ENCODE data around the gene ZSWIM6. TPM values are rescaled to one million over a fixed set of nuclear protein-coding genes. Genes with fewer than 3 reads are reported as not detected.

The ZSWIM6 gene
- total RNA-seq, 2 experiments from 2014 or later, result 0.06 to 0.17 TPM

GRCh38 chr5:61385627-61386026 lies 53.6 kb downstream of the ZSWIM6 start:
- ChIA-PET POLR2A (interaction anchor here (0.7 kb wide), 1 partner anchor 215 kb away, joined by 3 read pairs; no protein-coding TSS in a partner anchor), CTCF (ENCODE audit: unreplicated experiment) (no interaction called here)
- H3K4me1 ChIP-seq (ENCODE audit: insufficient read depth, low read length, poor library complexity, severe bottlenecking), result no peaks in the 10 kb centered on the region
- H3K4me3 ChIP-seq (ENCODE audit: low read depth, low read length, poor library complexity, severe bottlenecking), result no peak overlapping the region
- no peak for TF ChIP-seq CTCF (conservative IDR thresholded peaks at IDR 0.05; ENCODE audit: low read length)
- TF ChIP-seq EZH2phosphoT487 (IDR thresholded peaks at IDR 0.05; ENCODE audit: borderline replicate concordance, low read depth, low read length), result no peak
- no peak overlapping the region for H2AFZ ChIP-seq (ENCODE audit: low read length)
- H3K79me2 ChIP-seq (ENCODE audit: insufficient read depth, low read depth, low read length), result no peaks in the 10 kb centered on the region
- DNase-seq (ENCODE audit: low spot score), result no peak
- no peaks in the 10 kb centered on the region for H3K9me2 ChIP-seq (ENCODE audit: insufficient read depth, low read length)
- no peaks in the 10 kb centered on the region for H4K20me1 ChIP-seq (ENCODE audit: insufficient read depth, low read length)
- no peak overlapping the region for H3K27ac ChIP-seq (ENCODE audit: low read depth, low read length, poor library complexity, severe bottlenecking)
- no TSS peak for BruUV-seq (replicated peaks)
- H3K36me3 ChIP-seq (ENCODE audit: insufficient read depth, low read length), result no peaks in the 10 kb centered on the region
- no peak overlapping the region for H3K4me2 ChIP-seq (ENCODE audit: low read length)
- no peaks in the 10 kb centered on the region for H3K9me3 ChIP-seq (ENCODE audit: low read length)
- intact Hi-C loops (cut with micrococcal nuclease; ENCODE audit: unreplicated experiment), result no loop called here

DNA sequence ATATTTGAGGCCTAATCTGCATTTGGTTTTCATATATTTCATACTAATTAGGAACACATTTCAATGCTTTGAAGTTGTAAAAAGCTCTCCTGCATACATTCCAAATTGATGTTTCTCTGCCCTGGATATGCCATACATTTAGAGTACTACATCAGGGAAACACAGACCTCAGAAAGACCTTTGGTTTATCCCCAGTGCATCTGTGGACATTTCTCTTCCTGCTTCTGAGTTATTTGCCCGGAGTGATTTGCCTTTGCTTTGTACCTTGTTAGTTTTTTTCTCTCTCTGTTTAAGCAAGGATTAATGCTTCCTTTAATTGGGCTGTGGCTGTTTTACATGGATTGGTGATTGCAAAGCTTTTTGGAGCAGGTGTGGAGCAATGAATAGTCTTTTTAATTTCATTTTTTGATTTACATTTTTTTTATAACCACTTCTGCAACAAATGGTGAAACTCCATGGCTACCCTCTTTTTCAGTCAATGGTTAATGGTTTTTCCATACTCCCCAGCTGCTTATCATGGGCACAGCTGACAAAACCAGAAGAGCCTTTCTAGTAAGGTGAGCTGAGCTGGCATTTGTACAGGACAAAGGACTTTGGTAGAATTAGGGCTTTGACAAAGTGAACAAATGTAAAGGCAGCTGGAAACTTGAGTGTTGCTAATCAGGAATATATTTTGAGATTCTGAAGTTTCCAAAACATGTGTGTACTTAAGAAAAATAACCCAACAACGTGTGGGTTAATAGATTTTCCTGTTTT lies 54.2 kb downstream of the ZSWIM6 start:
- intact Hi-C loops (cut with micrococcal nuclease; ENCODE audit: unreplicated experiment), result no loop called here
- ChIA-PET POLR2A (interaction anchor here (0.7 to 1.2 kb wide), 2 partner anchors 50 to 214 kb away, joined by 3 read pairs; no protein-coding TSS in a partner anchor), CTCF (ENCODE audit: unreplicated experiment) (no interaction called here)
- no peaks in the 10 kb centered on the region for H3K4me1 ChIP-seq (ENCODE audit: insufficient read depth, low read length, poor library complexity, severe bottlenecking)
- no peaks in the 10 kb centered on the region for H3K9me3 ChIP-seq (ENCODE audit: low read length)
- H2AFZ ChIP-seq (ENCODE audit: low read length), result no peak overlapping the region
- no peaks in the 10 kb centered on the region for H3K36me3 ChIP-seq (ENCODE audit: insufficient read depth, low read length)
- H4K20me1 ChIP-seq (ENCODE audit: insufficient read depth, low read length), result no peaks in the 10 kb centered on the region
- no peaks in the 10 kb centered on the region for H3K9me2 ChIP-seq (ENCODE audit: insufficient read depth, low read length)
- DNase-seq (ENCODE audit: low spot score), result no peak
- BruUV-seq (replicated peaks), result no TSS peak
- no peaks in the 10 kb centered on the region for H3K79me2 ChIP-seq (ENCODE audit: insufficient read depth, low read depth, low read length)
- no peak overlapping the region for H3K27ac ChIP-seq (ENCODE audit: low read depth, low read length, poor library complexity, severe bottlenecking)
- no peak for TF ChIP-seq CTCF (conservative IDR thresholded peaks at IDR 0.05; ENCODE audit: low read length)
- no peak for TF ChIP-seq EZH2phosphoT487 (IDR thresholded peaks at IDR 0.05; ENCODE audit: borderline replicate concordance, low read depth, low read length)
- H3K4me2 ChIP-seq (ENCODE audit: low read length), result no peak overlapping the region
- H3K4me3 ChIP-seq (ENCODE audit: low read depth, low read length, poor library complexity, severe bottlenecking), result no peak overlapping the region

GRCh38 chr5:61389609-61390008 lies 57.6 kb downstream of the ZSWIM6 start:
- intact Hi-C loops (cut with micrococcal nuclease; ENCODE audit: unreplicated experiment), result no loop called here

More at GRCh38 chr5:61389609-61390008, 57.6 kb downstream of the ZSWIM6 start:
- Histone ChIP-seq H3K4me2 (ENCODE audit: low read length) (no peak overlapping the region), H4K20me1 (ENCODE audit: insufficient read depth, low read length) (no peaks in the 10 kb centered on the region), H3K79me2 (ENCODE audit: insufficient read depth, low read depth, low read length) (no peaks in the 10 kb centered on the region), H2AFZ (ENCODE audit: low read length) (no peak overlapping the region), H3K9me2 (ENCODE audit: insufficient read depth, low read length) (no peaks in the 10 kb centered on the region), H3K36me3 (ENCODE audit: insufficient read depth, low read length) (no peaks in the 10 kb centered on the region), H3K27ac (ENCODE audit: low read depth, low read length, poor library complexity, severe bottlenecking) (no peak overlapping the region), H3K4me1 (ENCODE audit: insufficient read depth, low read length, poor library complexity, severe bottlenecking) (no peaks in the 10 kb centered on the region), H3K9me3 (ENCODE audit: low read length) (no peaks in the 10 kb centered on the region), H3K4me3 (ENCODE audit: low read depth, low read length, poor library complexity, severe bottlenecking) (no peak overlapping the region)
- ChIA-PET POLR2A (interaction anchor here (0.7 kb wide), 1 partner anchor 374 kb away, joined by 3 read pairs; no protein-coding TSS in a partner anchor), CTCF (ENCODE audit: unreplicated experiment) (no interaction called here)
- no TSS peak for BruUV-seq (replicated peaks)
- no peak for DNase-seq (ENCODE audit: low spot score)
- TF ChIP-seq CTCF (conservative IDR thresholded peaks at IDR 0.05; ENCODE audit: low read length) (no peak), EZH2phosphoT487 (IDR thresholded peaks at IDR 0.05; ENCODE audit: borderline replicate concordance, low read depth, low read length) (no peak)
